CD4-positive, alpha-beta T cell treated with Interleukin-1 beta for 1 hour (primary cell): ENCODE results near the gene PEX11B.

Experiments used
- DNase-seq, 2 donors: peaks; one replicate each; pipeline ENCODE4 v3.0.0-alpha.2; 2020 to 2022

PEX11B gene

DNA sequence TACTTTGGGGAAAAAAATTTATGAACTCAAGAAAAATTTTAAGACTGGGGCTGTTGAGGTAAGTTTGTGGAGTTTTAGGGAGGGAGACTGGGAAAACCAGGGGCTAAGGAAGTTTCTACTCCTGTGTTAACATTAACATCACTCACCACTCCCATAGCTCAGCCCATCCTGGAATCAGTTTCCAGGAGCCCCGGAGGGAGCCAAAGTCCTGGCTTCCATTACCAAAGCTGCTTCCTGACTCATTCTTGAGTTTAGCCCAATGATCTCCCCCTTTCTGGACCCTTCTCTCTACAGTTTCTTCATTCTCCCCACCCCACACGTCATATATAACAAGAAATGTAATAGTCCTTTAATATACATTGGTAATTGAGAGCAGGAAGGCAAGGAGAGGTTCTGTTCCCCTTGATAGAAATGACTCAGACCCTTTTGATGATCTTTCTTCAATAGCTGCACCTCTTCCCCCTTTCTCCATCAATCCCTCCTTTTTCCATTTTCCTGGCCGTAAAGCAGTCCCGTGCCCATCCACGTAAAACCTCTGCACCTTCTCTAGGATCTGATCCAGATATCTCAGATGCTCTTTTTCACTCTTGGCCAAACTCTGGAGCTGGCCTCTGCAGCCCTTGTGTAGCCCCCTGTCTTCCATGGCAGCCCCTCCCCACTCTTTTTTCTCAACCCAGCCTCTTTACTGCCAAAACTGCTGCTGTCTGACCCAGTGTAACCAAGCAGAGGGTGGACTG is 55.1 kb downstream of the PEX11B start:
- DNase-seq = no peak
